Endothelial cell of umbilical vein (primary cell): ENCODE data around the gene RPS6KA1. TPM values are rescaled to one million over a fixed set of nuclear protein-coding genes. Genes with fewer than 3 reads are reported as not detected.

Source experiments
- BruUV-seq: library from RNA; stranded (reverse); fragments of 400-500 nt; replicated peaks from 2 replicates; lab custom pipeline; 2021; lab: Mats Ljungman, UMichigan
- CTCF ChIA-PET: fragments of 300-600, 350-600 bp; sonication (Branson Sonifier 250); formaldehyde crosslinking; loops from one replicate; lab custom pipeline; 2021; ENCODE audit warnings: antibody characterized with exemption, inconsistent platforms; lab: Charles Lee
- POLR2A ChIA-PET: fragments of 300-600, 350-600 bp; sonication (Branson Sonifier 250); formaldehyde crosslinking; loops from one replicate; lab custom pipeline; 2021; ENCODE audit warnings: antibody characterized with exemption, inconsistent platforms; lab: Charles Lee
- DNase-seq: peaks from one replicate; pipeline ENCODE4 v3.0.0-alpha.2; 2011; ENCODE audit warnings: low read depth, low spot score
- FAIRE-seq: peaks from 2 replicates; lab custom pipeline; 2011; peaks lifted over from hg19 to GRCh38; lab: Jason Lieb, UNC
- H2AFZ ChIP-seq: 2 replicates; pipeline ENCODE4 v1.6.0; 2012; ENCODE audit warnings: low read depth, low read length, control low read depth, inconsistent platforms
- H3K27ac ChIP-seq: 2 replicates; pipeline ENCODE4 v1.5.1; 2011; ENCODE audit warnings: low read depth, mild to moderate bottlenecking, control low read depth, low read length, moderate library complexity; ENCODE audit not compliant: insufficient read depth
- H3K27me3 ChIP-seq, 2 experiments: 2 replicates each; pipeline versions ENCODE4 v1.6.0 to v1.6.1; 2011; ENCODE audit warnings: low read length in 2 of 2, mixed read lengths in 1 of 2; ENCODE audit not compliant: control insufficient read depth in 2 of 2, insufficient read depth in 2 of 2
- H3K36me3 ChIP-seq, 2 experiments: 2 replicates in 1 of 2; 3 replicates in 1 of 2; pipeline ENCODE4 v1.5.1; 2011; ENCODE audit warnings: low read length in 2 of 2, mild to moderate bottlenecking in 1 of 2, moderate library complexity in 1 of 2; ENCODE audit not compliant: control insufficient read depth in 2 of 2, insufficient read depth in 2 of 2; ENCODE audit errors: extremely low read depth in 1 of 2
- H3K4me1 ChIP-seq: 3 replicates; pipeline ENCODE4 v1.5.1; 2011; ENCODE audit warnings: mild to moderate bottlenecking, low read length; ENCODE audit not compliant: control insufficient read depth, insufficient read depth; ENCODE audit errors: extremely low read depth
- H3K4me2 ChIP-seq: 2 replicates; pipeline ENCODE4 v1.6.1; 2011; ENCODE audit warnings: low read length, control low read depth, mixed read lengths; ENCODE audit not compliant: insufficient read depth
- H3K4me3 ChIP-seq, 3 experiments: fragments of 200-600 bp in 1 of 3; sonication (generic), shearing (Covaris generic) in 1 of 3; replicated peaks in 1 of 3; 2 replicates each; pipeline ENCODE4 v1.5.1; 2011 to 2016; ENCODE audit warnings: control low read depth in 3 of 3, low read length in 3 of 3, mild to moderate bottlenecking in 2 of 3, inconsistent platforms in 1 of 3, low read depth in 1 of 3, moderate library complexity in 1 of 3; ENCODE audit not compliant: insufficient read depth in 1 of 3
- H3K79me2 ChIP-seq: 2 replicates; pipeline ENCODE4 v1.6.0; 2012; ENCODE audit warnings: low read length, inconsistent platforms; ENCODE audit not compliant: control insufficient read depth, insufficient read depth
- H3K9ac ChIP-seq: replicated peaks from 2 replicates; pipeline ENCODE3; 2011; ENCODE audit warnings: low read length, control low read depth; ENCODE audit not compliant: insufficient read depth; ENCODE audit errors: extremely low read depth
- H3K9me1 ChIP-seq: replicated peaks from 3 replicates; pipeline ENCODE4 v1.6.0; 2011; ENCODE audit warnings: mild to moderate bottlenecking, low read length; ENCODE audit not compliant: control insufficient read depth, insufficient read depth; ENCODE audit errors: extremely low read depth
- H3K9me3 ChIP-seq: replicated peaks from 2 replicates; pipeline ENCODE4 v1.5.1; 2012; ENCODE audit warnings: low read length, inconsistent platforms; ENCODE audit not compliant: control insufficient read depth, insufficient read depth
- H4K20me1 ChIP-seq: replicated peaks from 2 replicates; pipeline ENCODE3; 2011; ENCODE audit warnings: mild to moderate bottlenecking, low read length; ENCODE audit not compliant: control insufficient read depth, insufficient read depth; ENCODE audit errors: extremely low read depth
- EZH2 ChIP-seq: IDR thresholded peaks from 2 replicates; pipeline ENCODE4 v1.6.1; 2012; ENCODE audit warnings: borderline replicate concordance, low read depth, mild to moderate bottlenecking, moderate library complexity, low read length, inconsistent platforms; ENCODE audit not compliant: severe bottlenecking
- FOS ChIP-seq: IDR thresholded peaks from 2 replicates; pipeline ENCODE4 v1.6.1; 2011; ENCODE audit warnings: mild to moderate bottlenecking, low read length, moderate library complexity, borderline replicate concordance; ENCODE audit not compliant: insufficient read depth
- GATA2 ChIP-seq: IDR thresholded peaks from 2 replicates; pipeline ENCODE4 v1.7.0; 2011; ENCODE audit warnings: low read depth, mild to moderate bottlenecking, moderate library complexity, mixed read lengths, low read length; ENCODE audit not compliant: insufficient read length, insufficient read depth
- JUN ChIP-seq: IDR thresholded peaks from 2 replicates; pipeline ENCODE4 v1.6.1; 2011; ENCODE audit warnings: borderline replicate concordance, low read depth; ENCODE audit not compliant: insufficient read length, insufficient read depth
- MYC ChIP-seq: IDR thresholded peaks from one replicate; pipeline ENCODE4 v1.6.1; 2011; ENCODE audit warnings: mild to moderate bottlenecking, low read depth, low read length
- POLR2A ChIP-seq: IDR thresholded peaks from 2 replicates; pipeline ENCODE4 v1.6.1; 2012; ENCODE audit warnings: low read depth, mild to moderate bottlenecking, control low read depth, low read length
- POLR2AphosphoS5 ChIP-seq: IDR thresholded peaks from 2 replicates; pipeline ENCODE4 v1.6.1; 2012; ENCODE audit warnings: low read depth, mild to moderate bottlenecking, control low read depth, low read length, moderate library complexity; ENCODE audit not compliant: insufficient read depth
- dilution Hi-C: fragments of 300-500 bp; cut with MboI; formaldehyde crosslinking; loops from one replicate; pipeline ENCODE4 v1.15.0; 2019; ENCODE audit warnings: low sequenced_read_pairs; ENCODE audit not compliant: extremely low pct_ligation_motif_present
- intact Hi-C: fragments of 100-400 bp; cut with micrococcal nuclease; formaldehyde crosslinking; loops from one replicate; pipeline ENCODE4 v1.10.0; 2022
- polyA plus RNA-seq, 4 experiments: library from polyadenylated mRNA; depleted of rRNA in 3 of 4; stranded (reverse) in 3 of 4; unstranded in 1 of 4; fragments of >200 nt; gene quantifications; 2 replicates each; pipeline versions ENCODE4 v1.2.1 to v1.2.3, GENCODE V29; 2011 to 2012; ENCODE audit warnings: missing spikeins in 1 of 4
- total RNA-seq: library from RNA; stranded (reverse); gene quantifications from 2 replicates; pipeline ENCODE4 v1.2.3, GENCODE V29; 2021
- TF ChIP-seq, protein P1 (sequence below), 2 donors: IDR thresholded peaks; 1 replicate in 1 of 2; 2 replicates in 1 of 2; pipeline ENCODE4 v1.5.1; 2011; ENCODE audit warnings: low read length in 2 of 2, mild to moderate bottlenecking in 2 of 2, moderate library complexity in 2 of 2, control low read depth in 1 of 2, inconsistent platforms in 1 of 2, low read depth in 1 of 2; ENCODE audit not compliant: insufficient read depth in 1 of 2; ENCODE audit errors: extremely low read depth in 1 of 2
- TF ChIP-seq, protein P2 (sequence below): IDR thresholded peaks from 2 replicates; pipeline ENCODE4 v1.6.1; 2011; ENCODE audit not compliant: insufficient read depth, insufficient read length

The RPS6KA1 gene
- total and polyA plus RNA-seq, 2 donors (not counting 3 experiments of a cell fraction or from before 2014, with no cell fraction given), result 6.7 to 15.5 TPM

DNA sequence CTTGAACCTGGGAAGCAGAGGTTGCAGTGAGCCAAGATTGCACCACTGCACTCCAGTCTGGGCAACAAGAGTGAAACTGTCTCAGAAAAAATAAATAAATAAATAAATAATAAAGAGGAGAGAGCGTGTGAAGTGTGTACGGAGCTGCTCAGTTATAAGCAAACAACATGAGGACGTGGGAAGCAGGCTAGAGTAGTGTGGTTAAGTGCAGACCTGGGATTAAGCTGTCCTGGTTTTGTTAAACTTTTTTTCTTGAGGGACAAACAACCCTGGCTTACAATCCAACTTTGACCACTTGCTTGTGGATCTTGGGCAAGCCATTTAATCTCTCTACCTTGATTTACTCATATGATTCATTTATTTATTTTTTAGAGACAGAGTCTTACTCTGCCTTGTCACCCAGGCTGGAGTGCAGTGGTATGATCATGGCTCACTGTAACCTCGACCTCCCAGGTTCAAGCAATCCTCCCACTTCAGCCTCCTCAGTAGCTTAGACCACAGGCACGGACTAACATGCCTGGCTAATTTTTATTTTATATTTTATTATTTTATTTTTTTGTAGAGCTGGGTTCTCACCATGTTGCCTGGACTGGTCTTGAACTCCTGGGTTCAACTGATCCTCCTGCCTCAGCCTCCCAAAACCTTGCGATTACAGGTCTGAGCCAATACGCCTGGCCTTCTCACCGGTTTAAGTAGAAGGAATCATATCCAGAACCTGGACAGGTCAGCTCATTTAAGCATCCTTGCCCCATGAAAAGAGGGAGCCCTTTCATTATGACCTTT, 52.7 kb downstream of the RPS6KA1 start:
- Histone ChIP-seq H3K4me2 (no peak overlapping the region), H3K9me1 (no peaks in the 10 kb centered on the region), H3K79me2 (no peaks in the 10 kb centered on the region), H3K27ac (no peak overlapping the region), H4K20me1 (no peaks in the 10 kb centered on the region), H3K27me3 (peaks cover 0 to 5% of the 10 kb centered on the region in 2 experiments), H3K9ac (no peak overlapping the region), H2AFZ (no peak overlapping the region), H3K4me1 (no peaks in the 10 kb centered on the region), H3K36me3 (no peaks in the 10 kb centered on the region), H3K9me3 (no peaks in the 10 kb centered on the region), H3K4me3 (no peak overlapping the region)
- CTCF ChIA-PET, result interaction anchor here (1.5 to 2.6 kb wide), 2 partner anchors 12 to 20 kb away, joined by 3 to 10 read pairs; no protein-coding TSS in a partner anchor
- dilution Hi-C loops, result no loop called here
- FAIRE-seq (no peak), DNase-seq (no peak)
- POLR2A ChIA-PET, result no interaction called here
- TF ChIP-seq POLR2AphosphoS5, result no peak
- intact Hi-C loops, result no loop called here
- BruUV-seq, result no TSS peak

DNA sequence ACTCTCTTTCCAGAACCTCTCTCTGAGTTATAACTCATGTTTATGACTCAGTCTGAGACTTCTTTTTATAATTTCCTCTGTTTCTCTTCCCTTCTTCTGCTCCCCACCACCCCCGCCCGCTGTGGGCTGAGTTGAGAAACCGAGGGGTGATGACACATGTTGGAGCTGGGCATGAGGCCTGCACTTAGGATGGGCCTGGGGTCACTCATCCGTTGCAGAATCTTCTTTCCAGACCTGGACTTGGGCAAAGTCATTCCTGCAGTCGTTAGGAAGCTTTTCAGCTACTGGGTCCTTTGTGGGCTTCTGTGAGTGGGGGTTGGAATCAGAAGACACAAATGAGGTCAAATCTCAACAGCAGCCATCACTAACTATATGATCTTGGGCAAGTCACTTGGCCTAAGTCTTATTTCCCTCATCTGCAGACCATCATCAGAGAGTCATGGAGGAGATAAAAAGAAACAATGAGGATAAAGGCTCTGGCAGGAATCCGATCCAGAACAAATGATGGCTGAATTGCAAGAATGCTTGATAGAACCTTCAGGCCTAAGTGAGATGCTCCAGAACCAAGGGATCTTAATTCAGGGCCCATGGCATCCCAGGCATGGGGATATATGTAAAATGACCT, 53.4 kb downstream of the RPS6KA1 start:
- H3K4me3 ChIP-seq, result no peak overlapping the region
- ChIA-PET CTCF (interaction anchor here (1.0 to 2.6 kb wide), 2 partner anchors 9 to 19 kb away, joined by 3 to 10 read pairs; no protein-coding TSS in a partner anchor), POLR2A (no interaction called here)
- BruUV-seq, result no TSS peak
- H3K27me3 ChIP-seq, result peaks cover 0 to 5% of the 10 kb centered on the region in 2 experiments
- H3K4me1 ChIP-seq, result no peaks in the 10 kb centered on the region
- H3K79me2 ChIP-seq, result no peaks in the 10 kb centered on the region
- dilution Hi-C loops (no loop called here), intact Hi-C loops (no loop called here)
- H4K20me1 ChIP-seq, result no peaks in the 10 kb centered on the region
- no peaks in the 10 kb centered on the region for H3K36me3 ChIP-seq
- no peak overlapping the region for H3K4me2 ChIP-seq
- no peak overlapping the region for H3K27ac ChIP-seq
- TF ChIP-seq EZH2 (no peak), POLR2A (no peak), POLR2AphosphoS5 (no peak), MYC (no peak), JUN (no peak), GATA2 (no peak), FOS (no peak)
- TF ChIP-seq, protein P1, sequence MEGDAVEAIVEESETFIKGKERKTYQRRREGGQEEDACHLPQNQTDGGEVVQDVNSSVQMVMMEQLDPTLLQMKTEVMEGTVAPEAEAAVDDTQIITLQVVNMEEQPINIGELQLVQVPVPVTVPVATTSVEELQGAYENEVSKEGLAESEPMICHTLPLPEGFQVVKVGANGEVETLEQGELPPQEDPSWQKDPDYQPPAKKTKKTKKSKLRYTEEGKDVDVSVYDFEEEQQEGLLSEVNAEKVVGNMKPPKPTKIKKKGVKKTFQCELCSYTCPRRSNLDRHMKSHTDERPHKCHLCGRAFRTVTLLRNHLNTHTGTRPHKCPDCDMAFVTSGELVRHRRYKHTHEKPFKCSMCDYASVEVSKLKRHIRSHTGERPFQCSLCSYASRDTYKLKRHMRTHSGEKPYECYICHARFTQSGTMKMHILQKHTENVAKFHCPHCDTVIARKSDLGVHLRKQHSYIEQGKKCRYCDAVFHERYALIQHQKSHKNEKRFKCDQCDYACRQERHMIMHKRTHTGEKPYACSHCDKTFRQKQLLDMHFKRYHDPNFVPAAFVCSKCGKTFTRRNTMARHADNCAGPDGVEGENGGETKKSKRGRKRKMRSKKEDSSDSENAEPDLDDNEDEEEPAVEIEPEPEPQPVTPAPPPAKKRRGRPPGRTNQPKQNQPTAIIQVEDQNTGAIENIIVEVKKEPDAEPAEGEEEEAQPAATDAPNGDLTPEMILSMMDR (IDR thresholded peaks at IDR 0.05; ENCODE audit: extremely low read depth in 1 of 2, insufficient read depth in 1 of 2, low read depth in 1 of 2, low read length in 2 of 2), result no peak
- TF ChIP-seq, protein P2, sequence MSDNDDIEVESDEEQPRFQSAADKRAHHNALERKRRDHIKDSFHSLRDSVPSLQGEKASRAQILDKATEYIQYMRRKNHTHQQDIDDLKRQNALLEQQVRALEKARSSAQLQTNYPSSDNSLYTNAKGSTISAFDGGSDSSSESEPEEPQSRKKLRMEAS, result no peak
- no peak overlapping the region for H2AFZ ChIP-seq
- no peaks in the 10 kb centered on the region for H3K9me3 ChIP-seq
- FAIRE-seq (no peak), DNase-seq (no peak)
- H3K9ac ChIP-seq, result no peak overlapping the region
- no peaks in the 10 kb centered on the region for H3K9me1 ChIP-seq
